Choroid plexus epithelial cell (primary cell): Measurements from ENCODE around the gene NPTN.
"Not testable (repeated sequence)": the region's sequence is repeated elsewhere in the genome, so short reads cannot be mapped to it uniquely, and the experiment has no call there.

Experiments used
- DNase-seq: peaks from one replicate; pipeline ENCODE4 v3.0.0-alpha.2; 2010; ENCODE audit warnings: low read depth
- H3K4me3 ChIP-seq: 2 replicates; pipeline ENCODE4 v1.5.1; 2011; ENCODE audit warnings: low read depth, mild to moderate bottlenecking, control low read depth, low read length, moderate library complexity
- CTCF ChIP-seq: conservative IDR thresholded peaks from 2 replicates; pipeline ENCODE4 v1.5.1; 2011; ENCODE audit warnings: low read depth, mild to moderate bottlenecking, control low read depth, inconsistent platforms, low read length, moderate library complexity

NPTN gene

DNA sequence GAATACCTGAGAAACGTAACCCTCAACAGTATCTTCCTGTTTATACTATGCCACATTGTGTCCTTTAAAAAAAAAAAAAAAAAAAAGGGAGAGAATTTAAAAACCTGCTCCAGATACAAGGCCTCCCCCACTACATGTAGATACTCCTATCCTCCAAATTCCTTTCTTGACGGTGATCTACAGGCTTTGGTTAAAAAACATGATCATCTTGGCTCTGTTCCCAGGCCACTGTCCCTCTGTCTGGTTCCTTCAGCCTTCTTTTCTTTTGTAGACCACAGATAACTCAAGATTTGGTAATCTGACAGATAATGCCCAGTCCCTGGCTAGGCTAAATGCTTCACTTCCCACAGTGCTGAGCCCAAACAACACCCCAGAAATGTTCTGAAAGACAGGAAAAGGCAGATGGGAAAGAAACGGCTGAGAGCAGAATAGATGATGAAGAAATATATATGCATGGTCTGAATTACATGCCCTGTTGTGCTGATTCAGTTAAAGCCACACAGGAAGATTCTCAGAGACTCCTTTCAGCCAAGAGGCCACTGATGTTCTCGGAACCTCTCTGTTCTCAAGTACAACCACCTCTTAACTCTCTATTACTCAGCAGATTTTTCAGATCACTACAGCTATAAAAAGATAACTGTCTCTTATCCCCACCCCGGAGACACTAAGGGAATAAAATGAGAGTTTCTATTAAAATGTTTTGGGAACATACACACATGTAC, 48.3 kb downstream of the NPTN start:
- peak; percentile 67 for DNase-seq
- H3K4me3 ChIP-seq = no peak overlapping the region
- TF ChIP-seq CTCF = no peak

- H3K4me3 ChIP-seq = no peak overlapping the region
Observed at GRCh38 chr15:73583544-73583943, 49.6 kb downstream of the NPTN start.

DNA sequence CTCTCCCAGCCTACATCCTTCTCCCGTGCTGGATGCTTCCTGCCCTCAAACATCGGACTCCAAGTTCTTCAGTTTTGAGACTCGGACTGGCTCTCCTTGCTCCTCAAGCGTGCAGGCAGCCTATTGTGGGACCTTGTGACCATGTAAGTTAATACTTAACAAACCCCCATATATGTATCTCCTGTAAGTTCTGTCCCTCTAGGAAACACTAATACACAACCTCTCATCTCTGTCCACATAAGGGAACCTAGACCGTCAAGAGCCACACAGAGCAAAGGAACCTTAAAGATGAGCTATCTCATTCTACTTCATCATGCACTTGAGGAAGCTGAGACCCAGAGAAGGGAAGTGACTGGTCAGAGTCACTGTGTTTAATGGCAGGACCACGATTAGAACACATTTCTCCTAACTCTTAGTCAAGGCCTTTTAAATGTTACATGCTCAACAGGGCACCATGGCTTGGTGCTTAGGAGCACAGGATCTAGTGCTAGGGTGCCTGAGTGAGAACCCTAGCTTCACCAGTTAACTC, 50.3 kb downstream of the NPTN start:
- H3K4me3 ChIP-seq = no peak overlapping the region
- no peak for DNase-seq
- no peak for TF ChIP-seq CTCF

More at GRCh38 chr15:73583544-73583943, 49.6 kb downstream of the NPTN start:
- DNase-seq = no peak
- TF ChIP-seq CTCF = no peak

DNA sequence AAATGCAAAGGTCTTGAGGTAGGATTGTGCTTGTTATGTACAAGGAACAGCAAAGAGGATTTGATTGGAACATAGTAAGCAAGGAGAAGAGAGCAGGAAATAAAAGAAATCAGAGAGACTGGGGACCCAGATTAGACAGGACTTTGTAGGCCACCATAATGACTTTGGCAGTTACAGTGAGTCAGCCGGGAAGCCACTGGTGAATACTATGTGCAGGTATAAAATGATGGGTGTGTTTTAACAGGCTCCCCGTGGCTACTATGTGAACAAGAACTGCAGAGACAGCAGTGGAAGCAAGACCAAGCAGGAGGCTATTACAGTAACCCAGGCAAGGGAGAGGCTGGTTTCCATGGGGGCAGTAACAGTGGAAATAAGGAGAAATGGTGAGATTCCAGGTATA, 55.2 kb downstream of the NPTN start:
- H3K4me3 ChIP-seq = no peak overlapping the region
- no peak for TF ChIP-seq CTCF
- DNase-seq = no peak

- DNase-seq, H3K4me3 ChIP-seq: not testable (repeated sequence)
Observed at GRCh38 chr15:73577593-73577992, 55.6 kb downstream of the NPTN start.

DNA sequence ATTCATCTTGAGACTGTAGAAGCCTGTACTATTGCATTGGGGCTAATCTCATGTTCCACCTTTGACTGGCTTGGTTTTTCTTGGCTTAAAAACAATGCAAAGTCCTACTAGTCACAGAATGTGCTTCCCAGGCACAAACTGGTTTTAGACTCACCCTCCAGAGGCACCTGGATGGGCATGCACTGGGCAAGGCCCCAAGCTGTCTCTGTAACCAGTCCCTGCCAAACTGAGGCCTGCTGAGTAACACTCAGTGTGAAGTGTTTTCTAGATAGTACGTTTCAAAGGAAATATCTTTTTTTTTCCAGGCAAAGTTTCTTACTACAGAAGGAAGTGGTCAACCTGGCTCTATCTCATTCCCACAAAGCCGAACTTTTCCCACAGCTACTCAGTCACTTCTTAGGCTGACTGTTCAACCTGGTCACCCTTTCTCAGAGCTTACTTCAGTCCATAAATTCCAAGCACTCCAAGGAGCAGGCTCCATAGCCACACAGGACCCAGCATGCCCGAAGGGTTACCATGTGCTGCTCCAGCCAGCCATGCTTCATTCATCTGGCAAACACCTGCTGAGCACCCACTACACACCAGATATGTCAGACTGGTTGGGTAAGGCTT, 57.4 kb downstream of the NPTN start:
- TF ChIP-seq CTCF = no peak
- peak; percentile 67 for DNase-seq
- H3K4me3 ChIP-seq = no peak overlapping the region

DNA sequence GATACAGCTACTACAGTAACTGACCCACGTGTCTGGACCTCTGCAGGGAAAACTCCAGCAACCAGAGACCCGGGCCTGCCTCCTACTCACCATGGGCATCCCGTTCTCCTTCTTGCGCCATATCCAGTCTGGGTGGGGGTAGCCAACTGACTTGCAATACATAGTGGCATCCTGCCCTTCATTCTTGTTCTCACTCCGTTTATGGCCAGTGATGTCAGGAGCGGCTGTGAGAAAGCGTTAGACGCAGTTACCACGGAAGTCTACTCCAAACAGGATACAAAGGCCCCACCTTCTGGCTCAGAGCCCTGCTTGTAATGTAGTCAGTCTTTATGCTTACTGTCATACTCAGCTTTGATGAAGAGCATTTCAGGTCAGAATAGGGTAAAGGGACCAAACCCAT, 59.6 kb downstream of the NPTN start:
- no peak for TF ChIP-seq CTCF
- DNase-seq = peak; percentile 88
- no peak overlapping the region for H3K4me3 ChIP-seq
